ENCODE data around the gene GRIP1. TPM values are rescaled to one million over a fixed set of nuclear protein-coding genes. Genes with fewer than 3 reads are reported as not detected.

The GRIP1 gene
- total RNA-seq, 2 experiments from 2014 or later = 5.4 TPM

DNA sequence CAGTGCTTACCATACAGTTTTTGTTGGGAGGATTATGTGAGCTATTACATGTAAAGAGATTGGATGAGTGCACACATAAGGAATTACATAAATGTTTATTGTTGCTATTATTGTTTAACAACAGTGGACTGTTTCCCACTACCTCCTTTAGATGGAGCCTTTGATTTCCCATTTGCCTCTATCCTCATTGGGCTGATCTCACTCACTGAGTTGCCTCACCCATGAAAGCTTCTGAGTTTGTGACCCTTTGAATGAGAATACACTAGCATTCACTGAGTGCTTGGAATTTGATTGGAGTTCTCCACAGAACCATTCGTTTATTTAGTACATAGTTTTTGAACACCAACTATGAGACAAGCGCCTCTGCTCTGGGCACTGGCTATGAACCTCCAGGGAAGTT, 255.6 kb downstream of the GRIP1 start:
- Histone ChIP-seq H3K27me3 (ENCODE audit: control insufficient read depth in 1 of 2, insufficient read depth in 2 of 2, low read length in 2 of 2) (no peaks in the 10 kb centered on the region), H3K27ac (ENCODE audit: low read depth in 1 of 2, low read length in 2 of 2) (no peak overlapping the region), H3K9me3 (ENCODE audit: control insufficient read depth in 1 of 2, insufficient read depth in 1 of 2, low read length in 2 of 2) (peaks cover 0 to 8% of the 10 kb centered on the region in 2 experiments), H3K4me3 (ENCODE audit: low read length) (no peak overlapping the region), H3K4me1 (ENCODE audit: insufficient read depth, low read length) (no peaks in the 10 kb centered on the region), H3K36me3 (ENCODE audit: insufficient read depth, low read length) (no peaks in the 10 kb centered on the region)
- CTCF ChIA-PET = no interaction called here
- Mint-ChIP-seq H3K27me3 (peaks cover 4% of the 10 kb centered on the region), H3K4me3 (no peak overlapping the region), H3K4me1 (ENCODE audit: low read depth) (no peaks in the 10 kb centered on the region), H3K27ac (no peak overlapping the region), H3K36me3 (ENCODE audit: low read depth) (no peaks in the 10 kb centered on the region), H3K9me3 (peaks cover 11% of the 10 kb centered on the region)
- no peak for DNase-seq
- POLR2A ChIA-PET = no interaction called here
- intact Hi-C loops (cut with DNase I, micrococcal nuclease) = no loop called here
- TF ChIP-seq CTCF (IDR thresholded peaks at IDR 0.05) = no peak
- ATAC-seq (ENCODE audit: poor library complexity) = no peak

DNA sequence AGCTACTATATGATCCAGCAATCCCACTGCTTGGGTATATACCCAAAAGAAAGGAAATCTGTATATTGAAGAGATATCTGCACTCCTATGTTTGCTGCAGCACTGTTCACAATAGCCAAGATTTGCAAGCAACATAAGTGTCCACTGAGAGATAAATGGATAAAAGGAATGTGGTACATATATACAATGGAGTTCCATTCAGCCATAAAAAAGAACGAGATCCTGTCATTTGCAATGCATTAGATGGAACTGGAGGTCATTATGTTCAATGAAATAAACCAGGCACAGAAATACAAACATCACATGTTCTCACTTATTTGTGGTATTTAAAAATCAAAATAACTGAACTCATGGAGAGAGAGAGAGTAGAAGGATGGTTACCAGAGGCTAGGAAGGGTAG, 260.0 kb downstream of the GRIP1 start:
- Mint-ChIP-seq H3K4me3 (no peak overlapping the region), H3K27ac (no peak overlapping the region), H3K9me3 (peaks cover 4% of the 10 kb centered on the region), H3K4me1 (ENCODE audit: low read depth) (no peaks in the 10 kb centered on the region), H3K36me3 (ENCODE audit: low read depth) (no peaks in the 10 kb centered on the region), H3K27me3 (peaks cover 4% of the 10 kb centered on the region)
- Histone ChIP-seq H3K9me3 (ENCODE audit: control insufficient read depth in 1 of 2, insufficient read depth in 1 of 2, low read length in 2 of 2) (no peaks in the 10 kb centered on the region), H3K4me1 (ENCODE audit: insufficient read depth, low read length) (no peaks in the 10 kb centered on the region), H3K27me3 (ENCODE audit: control insufficient read depth in 1 of 2, insufficient read depth in 2 of 2, low read length in 2 of 2) (no peaks in the 10 kb centered on the region), H3K36me3 (ENCODE audit: insufficient read depth, low read length) (no peaks in the 10 kb centered on the region), H3K27ac (ENCODE audit: low read depth in 1 of 2, low read length in 2 of 2) (no peak overlapping the region), H3K4me3 (ENCODE audit: low read length) (no peak overlapping the region)
- POLR2A ChIA-PET = no interaction called here
- ATAC-seq (ENCODE audit: poor library complexity) = no peak
- intact Hi-C loops (cut with DNase I, micrococcal nuclease) = loop anchor here in 1 of 2 experiments (5.0 kb wide), 1 partner anchor 97 kb away; no protein-coding TSS in a partner anchor
- TF ChIP-seq CTCF (IDR thresholded peaks at IDR 0.05) = no peak
- DNase-seq = no peak
- CTCF ChIA-PET = no interaction called here

DNA sequence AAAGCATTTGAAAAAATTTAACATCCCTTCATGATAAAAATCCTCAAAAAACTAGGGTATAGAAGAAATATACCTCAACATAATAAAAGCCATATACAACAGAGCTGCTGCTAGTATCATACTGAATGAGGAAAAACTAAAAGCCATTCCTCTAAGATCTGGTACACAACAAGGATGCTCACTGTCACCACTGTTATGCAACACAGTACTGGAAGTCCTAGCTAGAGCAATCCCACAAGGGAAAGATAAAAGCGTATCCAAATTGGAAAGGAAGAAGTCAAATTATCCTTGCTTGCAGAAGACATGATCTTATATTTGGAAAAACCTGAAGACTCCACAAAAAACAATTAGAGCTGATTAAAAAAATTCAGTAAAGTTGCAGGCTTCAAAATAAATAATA, 261.7 kb downstream of the GRIP1 start:
- Mint-ChIP-seq H3K4me1 (ENCODE audit: low read depth) (no peaks in the 10 kb centered on the region), H3K27me3 (peaks cover 10% of the 10 kb centered on the region)
- CTCF ChIA-PET = no interaction called here

More for the DNA sequence above, 261.7 kb downstream of the GRIP1 start:
- Mint-ChIP-seq H3K36me3 (ENCODE audit: low read depth) (no peaks in the 10 kb centered on the region), H3K9me3 (no peaks in the 10 kb centered on the region), H3K4me3 (no peak overlapping the region), H3K27ac (no peak overlapping the region)
- POLR2A ChIA-PET = no interaction called here
- no peak for TF ChIP-seq CTCF (IDR thresholded peaks at IDR 0.05)
- H3K9me3 ChIP-seq (ENCODE audit: control insufficient read depth in 1 of 2, insufficient read depth in 1 of 2, low read length in 2 of 2) = no peaks in the 10 kb centered on the region
- ATAC-seq (ENCODE audit: poor library complexity) (no peak), DNase-seq (no peak)
- H3K27ac ChIP-seq (ENCODE audit: low read depth in 1 of 2, low read length in 2 of 2) = no peak overlapping the region
- intact Hi-C loops (cut with DNase I, micrococcal nuclease) = loop anchor here in 1 of 2 experiments (5.0 kb wide), 1 partner anchor 95 kb away; no protein-coding TSS in a partner anchor
- no peaks in the 10 kb centered on the region for H3K36me3 ChIP-seq (ENCODE audit: insufficient read depth, low read length)
- no peak overlapping the region for H3K4me3 ChIP-seq (ENCODE audit: low read length)
- H3K4me1 ChIP-seq (ENCODE audit: insufficient read depth, low read length) = no peaks in the 10 kb centered on the region
- no peaks in the 10 kb centered on the region for H3K27me3 ChIP-seq (ENCODE audit: control insufficient read depth in 1 of 2, insufficient read depth in 2 of 2, low read length in 2 of 2)

All from CD4-positive, alpha-beta T cell (primary cell).